ENCODE data around the gene IGSF8.

Gene IGSF8

GRCh38 chr1:160104486-160104885, 6.1 kb upstream of the IGSF8 start:
- DNase-seq (ENCODE audit: low read depth) = no peak

- DNase-seq (ENCODE audit: low read depth) = no peak
Measured at GRCh38 chr1:160103658-160104408, 5.4 kb upstream of the IGSF8 start.

- DNase-seq (ENCODE audit: low read depth) = no peak
Measured at GRCh38 chr1:160101717-160102522, 3.5 kb upstream of the IGSF8 start.

- no peak for DNase-seq (ENCODE audit: low read depth)
Measured at GRCh38 chr1:160101037-160101716, 2.8 kb upstream of the IGSF8 start.

GRCh38 chr1:160099716-160100375, 1.4 kb upstream of the IGSF8 start:
- DNase-seq (ENCODE audit: low read depth) = no peak

GRCh38 chr1:160098852-160099561, 588 bp upstream of the IGSF8 start:
- DNase-seq (ENCODE audit: low read depth) = peak; percentile 88

GRCh38 chr1:160097151-160097910, 1.1 kb downstream of the IGSF8 start:
- DNase-seq (ENCODE audit: low read depth) = no peak

- no peak for DNase-seq (ENCODE audit: low read depth)
Measured at GRCh38 chr1:160096274-160097116, 1.9 kb downstream of the IGSF8 start.

GRCh38 chr1:160095382-160096105, 2.9 kb downstream of the IGSF8 start:
- no peak for DNase-seq (ENCODE audit: low read depth)

- DNase-seq (ENCODE audit: low read depth) = no peak
Measured at GRCh38 chr1:160094806-160095205, 3.6 kb downstream of the IGSF8 start.

GRCh38 chr1:160094291-160094625, 4.2 kb downstream of the IGSF8 start:
- DNase-seq (ENCODE audit: low read depth) = no peak

GRCh38 chr1:160093624-160094290, 4.7 kb downstream of the IGSF8 start:
- no peak for DNase-seq (ENCODE audit: low read depth)

GRCh38 chr1:160093069-160093395, 5.4 kb downstream of the IGSF8 start:
- no peak for DNase-seq (ENCODE audit: low read depth)

GRCh38 chr1:160092366-160093068, 5.9 kb downstream of the IGSF8 start:
- DNase-seq (ENCODE audit: low read depth) = no peak

GRCh38 chr1:160091666-160092223, 6.7 kb downstream of the IGSF8 start:
- no peak for DNase-seq (ENCODE audit: low read depth)

GRCh38 chr1:160090760-160091159, 7.7 kb downstream of the IGSF8 start:
- no peak for DNase-seq (ENCODE audit: low read depth)

- DNase-seq (ENCODE audit: low read depth) = no peak
Measured at GRCh38 chr1:160089883-160090282, 8.5 kb downstream of the IGSF8 start.

- DNase-seq (ENCODE audit: low read depth) = no peak
Measured at GRCh38 chr1:160087118-160087662, 11.2 kb downstream of the IGSF8 start.

All from fibroblast of the conjunctiva (primary cell).